Measurements from ENCODE around the gene SLC4A8. TPM values are rescaled to one million over a fixed set of nuclear protein-coding genes. Genes with fewer than 3 reads are reported as not detected.

Gene SLC4A8
- total RNA-seq, 1 donor from 2014 or later, result 1.0 TPM

GRCh38 chr12:51528852-51529650 is 104.4 kb downstream of the SLC4A8 start:
- no peak for DNase-seq (ENCODE audit: low read depth)
- H3K36me3 ChIP-seq (ENCODE audit: control insufficient read depth, insufficient read depth, low read length), result no peaks in the 10 kb centered on the region
- H3K4me3 ChIP-seq (ENCODE audit: low read depth, low read length), result no peak overlapping the region
- H3K27me3 ChIP-seq (ENCODE audit: control insufficient read depth, insufficient read depth, low read length), result peaks cover 4% of the 10 kb centered on the region
- no peak for TF ChIP-seq CTCF (IDR thresholded peaks at IDR 0.05; ENCODE audit: insufficient read depth, low read length, poor library complexity, severe bottlenecking)

GRCh38 chr12:51529651-51529970 is 105.0 kb downstream of the SLC4A8 start:
- Histone ChIP-seq H3K4me3 (ENCODE audit: low read depth, low read length) (no peak overlapping the region), H3K36me3 (ENCODE audit: control insufficient read depth, insufficient read depth, low read length) (no peaks in the 10 kb centered on the region), H3K27me3 (ENCODE audit: control insufficient read depth, insufficient read depth, low read length) (peaks cover 4% of the 10 kb centered on the region)
- no peak for TF ChIP-seq CTCF (IDR thresholded peaks at IDR 0.05; ENCODE audit: insufficient read depth, low read length, poor library complexity, severe bottlenecking)
- DNase-seq (ENCODE audit: low read depth), result no peak

GRCh38 chr12:51530208-51530607 is 105.6 kb downstream of the SLC4A8 start:
- Histone ChIP-seq H3K36me3 (ENCODE audit: control insufficient read depth, insufficient read depth, low read length) (no peaks in the 10 kb centered on the region), H3K27me3 (ENCODE audit: control insufficient read depth, insufficient read depth, low read length) (peaks cover 4% of the 10 kb centered on the region), H3K4me3 (ENCODE audit: low read depth, low read length) (no peak overlapping the region)
- no peak for TF ChIP-seq CTCF (IDR thresholded peaks at IDR 0.05; ENCODE audit: insufficient read depth, low read length, poor library complexity, severe bottlenecking)
- no peak for DNase-seq (ENCODE audit: low read depth)

DNA sequence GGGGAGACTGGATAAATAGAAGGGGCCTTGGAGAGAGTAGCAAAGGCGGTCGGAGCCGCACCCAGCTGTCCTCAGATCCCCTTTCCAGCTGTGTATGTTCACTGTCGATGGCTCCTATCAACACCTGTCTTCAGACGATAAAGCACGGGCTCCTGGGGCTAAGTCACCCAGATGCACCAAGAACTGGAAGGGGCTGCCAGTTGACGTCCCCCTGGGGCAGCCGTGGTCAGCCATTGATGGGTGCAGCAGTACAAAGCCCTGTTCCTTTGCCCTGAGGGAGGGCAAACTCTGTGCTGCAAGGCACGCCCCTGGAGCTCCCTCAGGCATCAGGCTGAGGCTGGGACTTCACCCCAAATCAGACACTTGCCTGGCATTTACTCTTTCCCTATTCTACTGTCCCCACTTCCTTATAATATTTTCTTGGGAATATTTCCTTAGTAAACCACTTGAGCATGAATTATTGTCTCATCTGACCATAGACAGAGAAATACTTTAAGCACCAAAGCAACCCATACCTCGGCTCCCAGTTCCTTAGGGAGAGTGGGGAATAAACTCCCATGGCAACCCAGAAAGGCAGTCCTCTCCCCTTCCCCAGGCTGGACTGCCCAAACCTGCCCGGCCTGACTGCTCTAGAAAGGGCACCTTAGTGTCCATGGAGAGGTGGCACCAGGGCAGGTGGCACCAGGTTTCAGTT is 106.8 kb downstream of the SLC4A8 start:
- no peak for DNase-seq (ENCODE audit: low read depth)
- no peak for TF ChIP-seq CTCF (IDR thresholded peaks at IDR 0.05; ENCODE audit: insufficient read depth, low read length, poor library complexity, severe bottlenecking)
- Histone ChIP-seq H3K4me3 (ENCODE audit: low read depth, low read length) (no peak overlapping the region), H3K27me3 (ENCODE audit: control insufficient read depth, insufficient read depth, low read length) (peaks cover 4% of the 10 kb centered on the region), H3K36me3 (ENCODE audit: control insufficient read depth, insufficient read depth, low read length) (no peaks in the 10 kb centered on the region)

DNA sequence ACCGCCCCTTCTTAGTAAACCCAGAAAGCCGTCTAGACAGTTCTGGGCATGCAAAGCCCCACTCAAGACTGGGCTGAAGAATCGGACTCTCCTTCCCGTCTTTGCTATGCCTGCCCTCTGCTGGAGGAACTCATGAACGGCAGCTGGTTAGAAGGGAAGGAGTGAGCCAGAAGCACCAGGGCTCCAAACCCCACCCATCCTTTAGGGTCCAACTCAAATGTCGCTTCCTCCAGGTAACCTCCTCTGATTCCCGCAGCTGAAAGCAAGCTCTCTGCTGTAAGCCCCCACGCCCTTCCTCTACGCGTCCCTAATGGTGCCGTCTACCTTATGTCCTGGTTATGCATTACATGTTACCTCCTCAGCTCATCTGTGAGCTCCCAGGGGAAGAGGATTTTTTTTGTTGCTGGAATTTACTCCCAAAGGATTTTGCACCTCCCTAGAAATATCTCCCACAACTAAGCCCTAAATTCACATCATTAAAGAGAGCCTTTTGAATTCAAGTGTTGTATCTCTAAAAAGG is 107.4 kb downstream of the SLC4A8 start:
- TF ChIP-seq CTCF (IDR thresholded peaks at IDR 0.05; ENCODE audit: insufficient read depth, low read length, poor library complexity, severe bottlenecking), result peak; percentile 96
- Histone ChIP-seq H3K4me3 (ENCODE audit: low read depth, low read length) (no peak overlapping the region), H3K27me3 (ENCODE audit: control insufficient read depth, insufficient read depth, low read length) (peaks cover 5% of the 10 kb centered on the region), H3K36me3 (ENCODE audit: control insufficient read depth, insufficient read depth, low read length) (no peaks in the 10 kb centered on the region)
- no peak for DNase-seq (ENCODE audit: low read depth)
